HepG2 (cell line): ENCODE measurements around the gene FEM1B. TPM values are rescaled to one million over a fixed set of nuclear protein-coding genes. Genes with fewer than 3 reads are reported as not detected.

Experiments used
- ATAC-seq: fragments of 200-7000 bp; cut with Tn5 transposase; 3 replicates; pipeline ENCODE4 v1.9.1; 2020; ENCODE audit warnings: mild to moderate bottlenecking, moderate library complexity
- BruUV-seq: library from RNA; stranded (reverse); fragments of 400-500 nt; replicated peaks from 2 replicates; lab custom pipeline; 2021; lab: Mats Ljungman, UMichigan
- CTCF ChIA-PET: fragments of 300-600 bp; formaldehyde crosslinking; extraction: SDS; loops from one replicate; lab custom pipeline; 2021; ENCODE audit warnings: low total read pairs, inconsistent platforms, low intra/inter-chr PET ratio; lab: Yijun Ruan, JAX
- POLR2A ChIA-PET: fragments of 350-600 bp; sonication (Branson Sonifier 250); formaldehyde crosslinking; loops from one replicate; lab custom pipeline; 2020; ENCODE audit warnings: antibody characterized with exemption, inconsistent platforms; lab: Yijun Ruan, JAX
- DNase-seq: peaks from one replicate; pipeline ENCODE4 v3.0.0-alpha.2; 2015; ENCODE audit warnings: low spot score
- FAIRE-seq: peaks from 3 replicates; lab custom pipeline; 2011; peaks lifted over from hg19 to GRCh38; lab: Jason Lieb, UNC
- H2AFZ ChIP-seq: one replicate; pipeline ENCODE4 v1.6.1; 2011; ENCODE audit warnings: low read length, inconsistent platforms
- H3K27ac ChIP-seq: fragments of 300-600 bp; 3 replicates; pipeline ENCODE4 v1.8.0; 2011; ENCODE audit warnings: mixed run types, mild to moderate bottlenecking, mixed read lengths, low read length, inconsistent platforms; ENCODE audit not compliant: insufficient read depth; ENCODE audit errors: extremely low read length
- H3K27me3 ChIP-seq, 2 experiments: fragments of 200-600 bp in 1 of 2; 2 replicates in 1 of 2; 3 replicates in 1 of 2; pipeline versions ENCODE4 v1.6.0 to v1.8.0; 2011; ENCODE audit warnings: low read length in 2 of 2, mild to moderate bottlenecking in 2 of 2, moderate library complexity in 2 of 2, inconsistent platforms in 1 of 2; ENCODE audit not compliant: insufficient read depth in 2 of 2, control insufficient read depth in 1 of 2
- H3K36me3 ChIP-seq, 2 experiments: fragments of 200-600 bp in 1 of 2; replicated peaks in 1 of 2; 2 replicates in 1 of 2; 3 replicates in 1 of 2; pipeline versions ENCODE4 v1.5.1 to v1.8.0; 2011; ENCODE audit warnings: low read length in 2 of 2, inconsistent platforms in 1 of 2; ENCODE audit not compliant: insufficient read depth in 2 of 2, control insufficient read depth in 1 of 2
- H3K4me1 ChIP-seq: 2 replicates; pipeline ENCODE4 v1.5.1; 2012; ENCODE audit warnings: low read length, inconsistent platforms; ENCODE audit not compliant: insufficient read depth
- H3K4me2 ChIP-seq: 2 replicates; pipeline ENCODE4 v1.6.0; 2011; ENCODE audit warnings: low read depth, low read length, inconsistent platforms
- H3K4me3 ChIP-seq, 3 experiments: fragments of 200-600 bp in 1 of 3; sonication (generic), shearing (Covaris generic) in 1 of 3; replicated peaks in 1 of 3; 2 replicates each; pipeline ENCODE4 v1.5.1; 2011 to 2016; ENCODE audit warnings: low read length in 3 of 3, inconsistent platforms in 2 of 3, low read depth in 2 of 3, mild to moderate bottlenecking in 2 of 3, control low read depth in 1 of 3, mixed read lengths in 1 of 3; ENCODE audit not compliant: insufficient read depth in 1 of 3
- H3K79me2 ChIP-seq: one replicate; pipeline ENCODE4 v1.6.1; 2011; ENCODE audit warnings: low read length, inconsistent platforms; ENCODE audit not compliant: insufficient read depth
- H3K9ac ChIP-seq: 2 replicates; pipeline ENCODE4 v1.6.0; 2011; ENCODE audit warnings: mild to moderate bottlenecking, low read depth, low read length, inconsistent platforms; ENCODE audit not compliant: insufficient read depth
- H3K9me3 ChIP-seq: 2 replicates; pipeline ENCODE4 v1.5.1; 2012; ENCODE audit warnings: mild to moderate bottlenecking, low read length
- H4K20me1 ChIP-seq: 2 replicates; pipeline ENCODE4 v1.6.0; 2011; ENCODE audit warnings: inconsistent platforms, mild to moderate bottlenecking, low read length, moderate library complexity; ENCODE audit not compliant: insufficient read depth
- HNF4A ChIP-seq: sonication (generic); formaldehyde crosslinking; IDR thresholded peaks from 2 replicates; pipeline ENCODE4 v1.4.0; 2020; ENCODE audit warnings: missing genetic modification reagents
- ISL2 ChIP-seq: sonication (generic); formaldehyde crosslinking; IDR thresholded peaks from 2 replicates; pipeline ENCODE4 v1.5.0; 2020; ENCODE audit warnings: missing genetic modification reagents
- THAP11 ChIP-seq: IDR thresholded peaks from 2 replicates; pipeline ENCODE4 v1.6.1; 2016; ENCODE audit warnings: missing biosample characterization, missing genetic modification reagents
- ZNF274 ChIP-seq: sonication (generic); formaldehyde crosslinking; IDR thresholded peaks from 2 replicates; pipeline ENCODE4 v1.5.1; 2020; ENCODE audit warnings: mild to moderate bottlenecking, missing genetic modification reagents
- ZNF337 ChIP-seq: sonication (generic); formaldehyde crosslinking; IDR thresholded peaks from 2 replicates; pipeline ENCODE4 v1.5.1; 2020; ENCODE audit warnings: missing genetic modification reagents, low read depth, mild to moderate bottlenecking, borderline replicate concordance
- ZNF788 ChIP-seq: sonication (generic); formaldehyde crosslinking; IDR thresholded peaks from 2 replicates; pipeline ENCODE4 v1.5.0; 2020; ENCODE audit warnings: mild to moderate bottlenecking, missing genetic modification reagents, borderline replicate concordance
- WGBS: methylation state at CpG from one replicate; pipeline ENCODE4 v1.1.6; 2017; ENCODE audit warnings: low lambda C conversion rate; 5-methylcytosine and 5-hydroxymethylcytosine counted together
- in situ Hi-C: cut with HindIII; loops from 2 replicates; pipeline ENCODE4 v1.10.0; 2017; ENCODE audit warnings: low pct_unique_long_range_greater_than_20kb; ENCODE audit not compliant: extremely low pct_ligation_motif_present
- intact Hi-C: fragments of 100-400 bp; cut with micrococcal nuclease; formaldehyde crosslinking; loops from one replicate; pipeline ENCODE4 v1.10.0; 2022; ENCODE audit not compliant: unreplicated experiment
- polyA plus RNA-seq, 8 experiments: library from polyadenylated mRNA; depleted of rRNA in 3 of 8; stranded (reverse) in 7 of 8; unstranded in 1 of 8; fragments of >200 nt; fragmentation: Illumina TruSeq in 4 of 8; extraction: Trizol in 4 of 8; gene quantifications; 2 replicates each; pipeline versions ENCODE4 v1.2.1 to v1.2.3, GENCODE V29; 2011 to 2016; ENCODE audit warnings: low read depth in 4 of 8, missing spikeins in 1 of 8, mixed read lengths in 1 of 8; ENCODE audit not compliant: insufficient read depth in 1 of 8
- total RNA-seq, 5 experiments: library from RNA; depleted of rRNA; stranded (reverse); fragments of >200 nt; fragmentation: Illumina TruSeq; extraction: Trizol; gene quantifications; 2 replicates each; pipeline ENCODE4 v1.2.3, GENCODE V29; 2016; ENCODE audit warnings: low read depth in 1 of 5
- TF ChIP-seq, protein P1 (sequence below): sonication (generic); formaldehyde crosslinking; IDR thresholded peaks from 2 replicates; pipeline ENCODE4 v1.5.1; 2020; ENCODE audit warnings: mild to moderate bottlenecking, moderate library complexity, missing genetic modification reagents

FEM1B gene
- total and polyA plus RNA-seq, 2 of the 13 experiments (the other 11 are each of a cell fraction or from before 2014, with no cell fraction given) = 38.1 to 40.0 TPM

GRCh38 chr15:68285259-68285980 lies 7.9 kb downstream of the FEM1B start (continued):
- TF ChIP-seq, protein P1, sequence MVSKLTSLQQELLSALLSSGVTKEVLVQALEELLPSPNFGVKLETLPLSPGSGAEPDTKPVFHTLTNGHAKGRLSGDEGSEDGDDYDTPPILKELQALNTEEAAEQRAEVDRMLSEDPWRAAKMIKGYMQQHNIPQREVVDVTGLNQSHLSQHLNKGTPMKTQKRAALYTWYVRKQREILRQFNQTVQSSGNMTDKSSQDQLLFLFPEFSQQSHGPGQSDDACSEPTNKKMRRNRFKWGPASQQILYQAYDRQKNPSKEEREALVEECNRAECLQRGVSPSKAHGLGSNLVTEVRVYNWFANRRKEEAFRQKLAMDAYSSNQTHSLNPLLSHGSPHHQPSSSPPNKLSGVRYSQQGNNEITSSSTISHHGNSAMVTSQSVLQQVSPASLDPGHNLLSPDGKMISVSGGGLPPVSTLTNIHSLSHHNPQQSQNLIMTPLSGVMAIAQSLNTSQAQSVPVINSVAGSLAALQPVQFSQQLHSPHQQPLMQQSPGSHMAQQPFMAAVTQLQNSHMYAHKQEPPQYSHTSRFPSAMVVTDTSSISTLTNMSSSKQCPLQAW (CRISPR knock-in tag) = no peak
- TF ChIP-seq ZNF337 (no peak), ZNF788 (CRISPR knock-in tag) (no peak), THAP11 (no peak; the same call in 1 of the 2 replicates), ISL2 (CRISPR knock-in tag) (no peak)

DNA sequence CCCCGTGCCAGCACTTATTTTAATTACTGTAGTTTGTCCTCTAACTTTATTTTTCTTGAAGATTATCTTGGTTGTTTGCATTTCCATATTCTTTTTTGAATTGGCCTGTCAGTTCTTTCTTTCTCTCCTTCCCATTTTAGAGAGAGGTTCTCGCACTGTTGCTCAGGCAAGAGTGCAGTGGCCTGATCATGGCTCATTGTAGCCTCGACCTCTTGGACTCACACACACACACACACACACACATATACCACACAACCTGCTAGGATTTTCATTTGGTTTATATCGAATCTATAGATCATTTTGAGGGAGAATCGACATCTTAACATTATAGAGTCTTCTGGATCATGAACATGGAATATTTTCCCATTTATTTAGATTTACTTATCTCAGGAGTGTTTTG lies 8.7 kb downstream of the FEM1B start:
- 67% methylated on average over 5 of the region's 5 CpGs for WGBS
- peaks cover 39% of the 10 kb centered on the region for H3K4me1 ChIP-seq
- no peak overlapping the region for H2AFZ ChIP-seq
- no peak overlapping the region for H3K4me2 ChIP-seq
- no TSS peak for BruUV-seq
- no peak for FAIRE-seq
- peaks cover 97% of the 10 kb centered on the region for H3K79me2 ChIP-seq
- no peaks in the 10 kb centered on the region for H3K27me3 ChIP-seq
- ATAC-seq = no peak
- POLR2A ChIA-PET = no interaction called here
- H3K9ac ChIP-seq = no peak overlapping the region
- no peak for DNase-seq
- in situ Hi-C loops (no loop called here), intact Hi-C loops (no loop called here)
- CTCF ChIA-PET = no interaction called here
- no peak overlapping the region for H3K4me3 ChIP-seq
- peak overlapping the region; percentile 61 for H3K27ac ChIP-seq
- TF ChIP-seq ZNF274 = no peak
- peak; percentile 21; the same call in 1 of the 2 replicates for TF ChIP-seq HNF4A (CRISPR knock-in tag)
- H3K9me3 ChIP-seq = no peaks in the 10 kb centered on the region
- peaks cover 30% of the 10 kb centered on the region for H4K20me1 ChIP-seq
- peaks cover 12 to 41% of the 10 kb centered on the region in 2 experiments for H3K36me3 ChIP-seq
